ENCODE data around the gene EP400.
"Not testable (repeated sequence)": the region's sequence is repeated elsewhere in the genome, so short reads cannot be mapped to it uniquely, and the experiment has no call there.

The EP400 gene

GRCh38 chr12:131954460-131954859 lies 4.7 kb downstream of the EP400 start:
- not testable (repeated sequence) for DNase-seq

GRCh38 chr12:131959116-131959515 lies 9.4 kb downstream of the EP400 start:
- DNase-seq, result no peak

- DNase-seq, result no peak
These were observed 10.2 kb downstream of the EP400 start for GRCh38 chr12:131959641-131960589.

- DNase-seq, result not testable (repeated sequence)
These were observed 11.0 kb downstream of the EP400 start for GRCh38 chr12:131960590-131961325.

GRCh38 chr12:131961328-131961727 lies 11.6 kb downstream of the EP400 start:
- DNase-seq, result not testable (repeated sequence)

GRCh38 chr12:131962069-131962468 lies 12.3 kb downstream of the EP400 start:
- DNase-seq, result no peak

- DNase-seq, result no peak
These were observed 13.6 kb downstream of the EP400 start for GRCh38 chr12:131963381-131963780.

- no peak for DNase-seq
These were observed 15.3 kb downstream of the EP400 start for GRCh38 chr12:131965073-131965472.

GRCh38 chr12:131971226-131971625 lies 21.5 kb downstream of the EP400 start:
- DNase-seq, result no peak

- no peak for DNase-seq
These were observed 25.5 kb downstream of the EP400 start for GRCh38 chr12:131975228-131975627.

GRCh38 chr12:131979606-131980005 lies 29.9 kb downstream of the EP400 start:
- no peak for DNase-seq

GRCh38 chr12:131980263-131980662 lies 30.5 kb downstream of the EP400 start:
- DNase-seq, result no peak

GRCh38 chr12:131981388-131981787 lies 31.6 kb downstream of the EP400 start:
- DNase-seq, result no peak

GRCh38 chr12:131982041-131982440 lies 32.3 kb downstream of the EP400 start:
- DNase-seq, result no peak

- no peak for DNase-seq
These were observed 33.3 kb downstream of the EP400 start for GRCh38 chr12:131983026-131983425.

GRCh38 chr12:131983554-131983953 lies 33.8 kb downstream of the EP400 start:
- DNase-seq, result no peak

GRCh38 chr12:131984334-131984733 lies 34.6 kb downstream of the EP400 start:
- no peak for DNase-seq

- DNase-seq, result not testable (repeated sequence)
These were observed 35.8 kb downstream of the EP400 start for GRCh38 chr12:131985510-131985875.

- DNase-seq, result no peak
These were observed 36.6 kb downstream of the EP400 start for GRCh38 chr12:131986361-131986760.

GRCh38 chr12:131986910-131987309 lies 37.2 kb downstream of the EP400 start:
- DNase-seq, result no peak

- DNase-seq, result no peak
These were observed 37.8 kb downstream of the EP400 start for GRCh38 chr12:131987552-131987951.

- DNase-seq, result no peak
These were observed 38.5 kb downstream of the EP400 start for GRCh38 chr12:131988054-131988796.

GRCh38 chr12:131989021-131989420 lies 39.3 kb downstream of the EP400 start:
- DNase-seq, result no peak

Data from T-helper 9 cell (primary cell).